GM20000 (cell line): ENCODE results near the gene NT5C2.
A peak's percentile ranks its signal among the peaks of the same experiment; 100 is the strongest.
"Not testable (repeated sequence)": the region's sequence is repeated elsewhere in the genome, so short reads cannot be mapped to it uniquely, and the experiment has no call there.

Source experiments
- DNase-seq: peaks from one replicate; pipeline ENCODE4 v3.0.0; 2012; ENCODE audit warnings: low spot score
- CTCF ChIP-seq: IDR thresholded peaks from 2 replicates; pipeline ENCODE4 v1.5.1; 2012; ENCODE audit warnings: mild to moderate bottlenecking, control low read depth; ENCODE audit errors: extremely low read depth, missing control alignments

The NT5C2 gene

GRCh38 chr10:103196516-103196915 lies 3.4 kb upstream of the NT5C2 start:
- DNase-seq, result no peak

GRCh38 chr10:103193820-103194529 lies 903 bp upstream of the NT5C2 start:
- DNase-seq, result peak; percentile 43
- TF ChIP-seq CTCF, result no peak

More at GRCh38 chr10:103196516-103196915, 3.4 kb upstream of the NT5C2 start:
- TF ChIP-seq CTCF, result no peak

- peak; percentile 82 for DNase-seq
Measured at GRCh38 chr10:103192451-103193106, 493 bp downstream of the NT5C2 start.

GRCh38 chr10:103192089-103192450 lies 1.0 kb downstream of the NT5C2 start:
- DNase-seq, result peak; percentile 22
- no peak for TF ChIP-seq CTCF

More at GRCh38 chr10:103192451-103193106, 493 bp downstream of the NT5C2 start:
- no peak for TF ChIP-seq CTCF

- DNase-seq, result not testable (repeated sequence)
Measured at GRCh38 chr10:103191198-103191597, 1.9 kb downstream of the NT5C2 start.

GRCh38 chr10:103188853-103189252 lies 4.2 kb downstream of the NT5C2 start:
- DNase-seq, result no peak
- TF ChIP-seq CTCF, result no peak

- no peak for DNase-seq
- no peak for TF ChIP-seq CTCF
Measured at GRCh38 chr10:103186128-103186527, 6.9 kb downstream of the NT5C2 start.

GRCh38 chr10:103184615-103185014 lies 8.5 kb downstream of the NT5C2 start:
- DNase-seq, result no peak
- no peak for TF ChIP-seq CTCF

- DNase-seq, result not testable (repeated sequence)
Measured at GRCh38 chr10:103183991-103184451, 9.1 kb downstream of the NT5C2 start.
